NCI-H526 treated with DMSO at 0.1 percent for 48 hours (cell line): ENCODE data around the gene SRD5A1.

Experiments used
- DNase-seq: peaks from one replicate; lab custom pipeline; 2025; lab: John Stamatoyannopoulos, UW

Gene SRD5A1

GRCh38 chr5:6712577-6713273, 79.5 kb downstream of the SRD5A1 start:
- DNase-seq: peak; percentile 86

- no peak for DNase-seq
Observed at GRCh38 chr5:6713274-6714225, 80.3 kb downstream of the SRD5A1 start, which contains the start of gene TENT4A. TENT4A (plus strand) TSS chr5:6713432; CDS start chr5:6713984, 552 bp downstream.

GRCh38 chr5:6714226-6715041, 81.2 kb downstream of the SRD5A1 start:
- DNase-seq: no peak

- DNase-seq: no peak
Observed at GRCh38 chr5:6715271-6715670, 82.0 kb downstream of the SRD5A1 start.

- DNase-seq: no peak
Observed at GRCh38 chr5:6715758-6716628, 82.8 kb downstream of the SRD5A1 start.

GRCh38 chr5:6716629-6717149, 83.4 kb downstream of the SRD5A1 start:
- no peak for DNase-seq

- DNase-seq: no peak
Observed at GRCh38 chr5:6717247-6717646, 84.0 kb downstream of the SRD5A1 start.

GRCh38 chr5:6717687-6718086, 84.4 kb downstream of the SRD5A1 start:
- DNase-seq: no peak

- no peak for DNase-seq
Observed at GRCh38 chr5:6718161-6718681, 85.0 kb downstream of the SRD5A1 start.

GRCh38 chr5:6718718-6719117, 85.5 kb downstream of the SRD5A1 start:
- DNase-seq: no peak

GRCh38 chr5:6719417-6719816, 86.2 kb downstream of the SRD5A1 start:
- DNase-seq: no peak

GRCh38 chr5:6719896-6720560, 86.8 kb downstream of the SRD5A1 start:
- no peak for DNase-seq

GRCh38 chr5:6720561-6720921, 87.3 kb downstream of the SRD5A1 start:
- DNase-seq: no peak

- no peak for DNase-seq
Observed at GRCh38 chr5:6721442-6721841, 88.2 kb downstream of the SRD5A1 start.

GRCh38 chr5:6722015-6722414, 88.8 kb downstream of the SRD5A1 start:
- no peak for DNase-seq

GRCh38 chr5:6723122-6723815, 90.0 kb downstream of the SRD5A1 start:
- no peak for DNase-seq

GRCh38 chr5:6723816-6724300, 90.6 kb downstream of the SRD5A1 start:
- no peak for DNase-seq
